ENCODE results near the gene NRG2. TPM values are rescaled to one million over a fixed set of nuclear protein-coding genes. Genes with fewer than 3 reads are reported as not detected.

NRG2 gene
- total RNA-seq, 1 experiment from 2014 or later = 0.91 TPM

DNA sequence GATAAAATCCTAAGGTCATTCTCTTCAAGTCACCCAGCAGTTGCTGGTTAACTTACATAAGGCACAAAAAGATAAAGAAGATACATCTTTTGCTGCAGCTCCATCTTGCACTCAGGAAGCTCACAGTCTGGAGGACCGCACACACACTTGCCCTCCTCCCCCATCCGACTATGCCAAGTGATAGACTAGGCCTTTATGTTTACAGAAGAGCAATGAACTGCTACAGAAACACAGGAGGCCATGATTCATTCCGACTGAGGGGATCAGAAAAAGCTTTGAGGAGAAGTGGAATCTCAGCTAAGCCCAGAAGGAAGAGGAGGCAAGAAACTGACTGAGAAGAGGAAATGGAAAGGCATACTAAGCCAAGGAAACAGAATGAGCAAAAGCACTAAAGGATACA, 17.4 kb downstream of the NRG2 start:
- Histone ChIP-seq H3K36me3 (ENCODE audit: control insufficient read depth in 1 of 2, insufficient read depth in 2 of 2, low read length in 2 of 2) (no peaks in the 10 kb centered on the region), H3K9me2 (ENCODE audit: insufficient read depth) (no peaks in the 10 kb centered on the region), H3K9ac (ENCODE audit: low read length) (no peak overlapping the region), H2AFZ (ENCODE audit: low read depth, low read length, poor library complexity, severe bottlenecking) (no peak overlapping the region), H3K27ac (ENCODE audit: low read depth, low read length) (no peak overlapping the region), H3K79me2 (ENCODE audit: insufficient read depth, low read length) (no peaks in the 10 kb centered on the region), H3K27me3 (ENCODE audit: insufficient read depth, low read length) (peaks cover 5% of the 10 kb centered on the region; the same call in 1 of the 2 replicates), H3K9me3 (ENCODE audit: control insufficient read depth in 1 of 2, insufficient read depth in 1 of 2, low read depth in 1 of 2, low read length in 2 of 2) (no peaks in the 10 kb centered on the region), H3K4me1 (ENCODE audit: control insufficient read depth in 1 of 2, insufficient read depth in 2 of 2, low read length in 2 of 2) (no peaks in the 10 kb centered on the region), H4K20me1 (ENCODE audit: insufficient read depth) (no peaks in the 10 kb centered on the region), H3K4me3 (replicated peaks in 1 of 2; ENCODE audit: low read depth in 1 of 2, low read length in 2 of 2) (no peak overlapping the region), H3K4me2 (ENCODE audit: low read length) (no peak overlapping the region)
- intact Hi-C loops (cut with micrococcal nuclease) = no loop called here
- ChIA-PET RAD21 (ENCODE audit: low non-redundant PET in 1 of 2, low total read pairs in 2 of 2, uncharacterized antibody in 2 of 2, unreplicated experiment in 2 of 2) (no interaction called here), CTCF (no interaction called here), POLR2A (no interaction called here)
- BruUV-seq (replicated peaks) = no TSS peak
- no peak for DNase-seq (ENCODE audit: low read depth, low spot score)
- ATAC-seq = no peak
- TF ChIP-seq EZH2 (IDR thresholded peaks at IDR 0.05) = no peak
- no peak for TF ChIP-seq POLR2A (IDR thresholded peaks at IDR 0.05; ENCODE audit: borderline replicate concordance, extremely low read depth, insufficient read depth, insufficient read length)
- TF ChIP-seq ZFX (IDR thresholded peaks at IDR 0.05) = no peak
- no peak for TF ChIP-seq POLR2AphosphoS5 (IDR thresholded peaks at IDR 0.05; ENCODE audit: low read depth, low read length)
- TF ChIP-seq RAD21 (IDR thresholded peaks at IDR 0.05; ENCODE audit: low read depth) = no peak
- TF ChIP-seq ELF1 (IDR thresholded peaks at IDR 0.05; ENCODE audit: borderline replicate concordance, low read depth) = no peak
- TF ChIP-seq JUND (IDR thresholded peaks at IDR 0.05) = no peak
- no peak for TF ChIP-seq SP1 (IDR thresholded peaks at IDR 0.05; ENCODE audit: low read depth)

GRCh38 chr5:140024928-140025327, 18.2 kb downstream of the NRG2 start:
- DNase-seq (ENCODE audit: low read depth, low spot score) (no peak), ATAC-seq (no peak)
- Histone ChIP-seq H4K20me1 (ENCODE audit: insufficient read depth) (no peaks in the 10 kb centered on the region), H3K79me2 (ENCODE audit: insufficient read depth, low read length) (no peaks in the 10 kb centered on the region), H3K9me2 (ENCODE audit: insufficient read depth) (no peaks in the 10 kb centered on the region), H3K4me2 (ENCODE audit: low read length) (no peak overlapping the region), H3K4me3 (replicated peaks in 1 of 2; ENCODE audit: low read depth in 1 of 2, low read length in 2 of 2) (no peak overlapping the region), H3K27ac (ENCODE audit: low read depth, low read length) (no peak overlapping the region), H3K27me3 (ENCODE audit: insufficient read depth, low read length) (peaks cover 11% of the 10 kb centered on the region; the same call in 1 of the 2 replicates), H3K4me1 (ENCODE audit: control insufficient read depth in 1 of 2, insufficient read depth in 2 of 2, low read length in 2 of 2) (no peaks in the 10 kb centered on the region), H2AFZ (ENCODE audit: low read depth, low read length, poor library complexity, severe bottlenecking) (no peak overlapping the region), H3K36me3 (ENCODE audit: control insufficient read depth in 1 of 2, insufficient read depth in 2 of 2, low read length in 2 of 2) (no peaks in the 10 kb centered on the region), H3K9me3 (ENCODE audit: control insufficient read depth in 1 of 2, insufficient read depth in 1 of 2, low read depth in 1 of 2, low read length in 2 of 2) (no peaks in the 10 kb centered on the region), H3K9ac (ENCODE audit: low read length) (no peak overlapping the region)
- RAD21 ChIA-PET (ENCODE audit: low non-redundant PET in 1 of 2, low total read pairs in 2 of 2, uncharacterized antibody in 2 of 2, unreplicated experiment in 2 of 2) = no interaction called here
- CTCF ChIA-PET = no interaction called here
- POLR2A ChIA-PET = no interaction called here
- no TSS peak for BruUV-seq (replicated peaks)
- intact Hi-C loops (cut with micrococcal nuclease) = no loop called here
- TF ChIP-seq CTCF (IDR thresholded peaks at IDR 0.05 in 2 of 3, conservative IDR thresholded peaks at IDR 0.05 in 1 of 3; ENCODE audit: borderline replicate concordance in 1 of 3, insufficient read depth in 1 of 3, low read depth in 2 of 3, low read length in 2 of 3) = no peak
- no peak for TF ChIP-seq CEBPB (IDR thresholded peaks at IDR 0.05; ENCODE audit: low read depth)
- no peak for TF ChIP-seq FOSL1 (IDR thresholded peaks at IDR 0.05; ENCODE audit: low read depth)
- TF ChIP-seq EZH2phosphoT487 (IDR thresholded peaks at IDR 0.05; ENCODE audit: borderline replicate concordance) = no peak
- no peak for TF ChIP-seq REST (IDR thresholded peaks at IDR 0.05; ENCODE audit: low read depth)
- TF ChIP-seq, protein P1, sequence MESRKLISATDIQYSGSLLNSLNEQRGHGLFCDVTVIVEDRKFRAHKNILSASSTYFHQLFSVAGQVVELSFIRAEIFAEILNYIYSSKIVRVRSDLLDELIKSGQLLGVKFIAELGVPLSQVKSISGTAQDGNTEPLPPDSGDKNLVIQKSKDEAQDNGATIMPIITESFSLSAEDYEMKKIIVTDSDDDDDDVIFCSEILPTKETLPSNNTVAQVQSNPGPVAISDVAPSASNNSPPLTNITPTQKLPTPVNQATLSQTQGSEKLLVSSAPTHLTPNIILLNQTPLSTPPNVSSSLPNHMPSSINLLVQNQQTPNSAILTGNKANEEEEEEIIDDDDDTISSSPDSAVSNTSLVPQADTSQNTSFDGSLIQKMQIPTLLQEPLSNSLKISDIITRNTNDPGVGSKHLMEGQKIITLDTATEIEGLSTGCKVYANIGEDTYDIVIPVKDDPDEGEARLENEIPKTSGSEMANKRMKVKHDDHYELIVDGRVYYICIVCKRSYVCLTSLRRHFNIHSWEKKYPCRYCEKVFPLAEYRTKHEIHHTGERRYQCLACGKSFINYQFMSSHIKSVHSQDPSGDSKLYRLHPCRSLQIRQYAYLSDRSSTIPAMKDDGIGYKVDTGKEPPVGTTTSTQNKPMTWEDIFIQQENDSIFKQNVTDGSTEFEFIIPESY (IDR thresholded peaks at IDR 0.05; ENCODE audit: extremely low read depth, insufficient replicate concordance, low read length) = no peak
- no peak for TF ChIP-seq ELF1 (IDR thresholded peaks at IDR 0.05; ENCODE audit: borderline replicate concordance, low read depth)
- TF ChIP-seq SIN3A (IDR thresholded peaks at IDR 0.05; ENCODE audit: low read depth) = no peak
